Stimulated activated CD4-positive, alpha-beta T cell treated with anti-CD3 and anti-CD28 coated beads, Interleukin-1b, Interleukin-23, amount 100 ng/mL, for 4 hours (primary cell): ENCODE measurements around the gene ERBB4.

Source experiments
- DNase-seq, 2 donors: peaks; one replicate each; pipeline ENCODE4 v3.0.0-alpha.2; 2020; ENCODE audit warnings: low read depth in 2 of 2

ERBB4 gene

DNA sequence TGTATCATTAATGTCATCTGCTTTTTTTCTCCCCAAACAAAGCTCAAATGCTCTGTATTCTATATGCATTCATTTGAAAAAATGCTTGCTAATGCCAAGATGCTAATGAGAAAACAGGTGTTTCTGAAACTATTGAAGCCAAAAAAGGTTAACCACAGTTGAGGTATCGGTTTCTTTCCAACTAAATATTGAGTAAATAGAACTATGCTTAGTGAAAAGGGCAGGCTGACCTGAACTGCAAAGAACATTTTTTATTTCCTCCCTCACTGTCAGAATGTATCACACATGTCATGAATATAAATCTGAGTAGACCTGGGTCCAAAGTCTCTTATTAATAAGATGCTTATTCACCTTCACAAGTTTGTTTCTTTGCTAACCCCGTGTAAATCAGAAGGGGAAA lies 1115.6 kb downstream of the ERBB4 start:
- no peak for DNase-seq

DNA sequence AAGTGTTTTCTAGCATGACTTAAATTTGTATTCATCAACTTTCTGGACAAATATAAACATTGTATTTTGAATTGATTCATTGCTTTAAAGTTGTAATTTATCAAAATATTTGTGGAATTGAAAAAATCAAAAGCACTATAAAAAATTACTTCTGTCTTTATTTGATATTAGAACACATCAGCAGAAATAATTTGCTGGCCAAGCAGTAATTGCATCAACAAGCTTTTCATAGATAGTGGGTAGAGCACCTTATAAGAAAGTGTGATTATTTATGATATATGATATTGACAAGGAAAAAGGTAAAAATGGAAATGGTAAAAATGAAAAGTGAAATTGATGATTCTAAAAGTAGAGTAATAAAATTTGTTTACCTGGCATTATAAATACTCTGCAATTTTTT lies 1121.1 kb downstream of the ERBB4 start:
- DNase-seq: no peak

GRCh38 chr2:211416373-211416772 lies 1122.2 kb downstream of the ERBB4 start:
- no peak for DNase-seq

- DNase-seq: no peak
Observed at GRCh38 chr2:211413746-211414145, 1124.9 kb downstream of the ERBB4 start.

DNA sequence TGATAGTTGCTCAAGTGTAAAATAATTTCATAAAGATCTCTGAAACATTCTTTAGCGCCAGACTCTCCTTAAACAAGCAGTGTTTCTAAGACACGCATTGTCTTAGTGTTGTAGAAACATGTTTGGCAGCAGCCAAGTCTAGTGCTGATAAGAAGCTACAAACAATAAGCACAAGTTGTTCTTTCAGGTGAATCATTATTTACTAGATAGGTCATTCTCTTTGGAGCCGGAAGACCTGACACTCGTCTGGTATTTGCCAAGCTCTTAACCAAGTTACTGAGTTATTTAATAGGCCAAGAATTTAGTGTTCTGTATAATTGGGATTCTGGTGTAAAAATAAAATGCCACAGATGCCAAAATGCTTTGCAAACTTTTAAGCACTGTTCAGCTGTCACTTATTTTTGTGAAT lies 1130.1 kb downstream of the ERBB4 start:
- DNase-seq: no peak

- no peak for DNase-seq
Observed at GRCh38 chr2:211407076-211407475, 1131.5 kb downstream of the ERBB4 start.

GRCh38 chr2:211405036-211405435 lies 1133.6 kb downstream of the ERBB4 start:
- no peak for DNase-seq

GRCh38 chr2:211404098-211404497 lies 1134.5 kb downstream of the ERBB4 start:
- DNase-seq: no peak

- DNase-seq: no peak
Observed at GRCh38 chr2:211401328-211401727, 1137.3 kb downstream of the ERBB4 start.

DNA sequence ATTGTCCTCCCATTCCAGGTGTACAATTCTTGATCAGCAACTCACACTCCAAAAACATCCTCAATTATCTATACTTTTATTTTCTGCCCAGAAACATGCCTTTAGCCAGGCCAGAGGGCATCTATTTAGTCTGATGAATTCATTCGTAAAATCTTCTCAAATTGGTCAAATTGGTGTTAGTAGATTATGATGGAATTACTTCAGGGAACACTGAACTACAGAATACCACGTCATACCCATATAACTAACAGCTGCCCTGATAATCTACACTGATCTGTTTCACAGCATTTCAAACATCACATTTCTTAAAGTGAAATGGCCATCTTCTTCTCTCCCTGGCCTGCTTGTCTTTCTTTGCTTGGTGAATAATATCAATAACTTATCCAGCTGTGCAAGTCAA lies 1140.8 kb downstream of the ERBB4 start:
- DNase-seq: no peak

GRCh38 chr2:211396815-211397214 lies 1141.8 kb downstream of the ERBB4 start:
- DNase-seq: no peak

DNA sequence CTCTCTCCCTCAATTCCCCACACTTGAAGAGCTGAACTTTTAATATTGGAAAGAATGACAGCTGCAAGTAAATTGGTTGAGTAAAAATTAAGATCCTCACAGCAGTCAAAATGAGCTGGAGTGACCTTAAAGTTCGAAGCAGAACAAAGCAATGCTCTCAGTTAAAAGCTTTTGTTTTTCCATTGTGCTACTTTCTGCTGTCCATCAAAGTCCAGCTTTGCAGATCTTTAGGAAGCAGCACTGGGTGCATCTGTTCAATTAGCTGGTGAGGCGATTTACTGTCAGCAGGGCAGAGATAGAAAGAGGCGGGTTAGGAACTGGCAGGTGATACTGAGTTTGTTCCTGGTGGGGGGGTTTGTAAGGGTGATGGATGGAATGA lies 1147.4 kb downstream of the ERBB4 start:
- DNase-seq: no peak

DNA sequence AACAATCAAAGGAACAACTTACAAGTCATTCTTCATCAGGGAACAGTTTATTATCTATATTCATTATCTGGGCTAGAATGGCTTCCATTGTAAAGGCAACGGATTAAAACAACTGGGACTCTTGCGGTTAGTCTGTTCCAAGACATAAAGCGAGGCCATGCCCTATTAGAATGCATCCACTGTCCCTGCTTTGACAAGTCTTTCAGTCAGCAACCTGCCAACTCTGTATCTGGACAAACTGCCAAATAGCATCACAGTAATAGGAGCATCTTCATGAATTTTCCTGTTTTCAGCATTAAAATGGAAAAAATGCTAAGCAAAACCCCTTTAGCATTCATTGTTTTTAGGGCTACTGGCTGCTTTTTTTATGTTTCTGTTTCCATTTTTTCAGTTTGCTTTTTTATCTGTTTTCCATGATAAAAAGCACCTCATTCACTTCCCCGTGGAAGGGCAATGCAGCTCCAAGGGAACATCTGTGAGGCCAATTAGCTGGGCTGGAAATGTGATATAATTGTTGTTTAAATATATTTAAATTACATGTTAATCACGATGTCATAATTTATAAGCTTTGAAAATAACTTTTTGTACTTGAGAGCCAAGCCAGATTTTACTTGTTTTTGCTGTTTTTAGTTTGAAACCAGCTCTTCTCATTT lies 1147.9 kb downstream of the ERBB4 start:
- DNase-seq: no peak

GRCh38 chr2:211387734-211388133 lies 1150.9 kb downstream of the ERBB4 start:
- no peak for DNase-seq

GRCh38 chr2:211380041-211380440 lies 1158.6 kb downstream of the ERBB4 start:
- DNase-seq: no peak

DNA sequence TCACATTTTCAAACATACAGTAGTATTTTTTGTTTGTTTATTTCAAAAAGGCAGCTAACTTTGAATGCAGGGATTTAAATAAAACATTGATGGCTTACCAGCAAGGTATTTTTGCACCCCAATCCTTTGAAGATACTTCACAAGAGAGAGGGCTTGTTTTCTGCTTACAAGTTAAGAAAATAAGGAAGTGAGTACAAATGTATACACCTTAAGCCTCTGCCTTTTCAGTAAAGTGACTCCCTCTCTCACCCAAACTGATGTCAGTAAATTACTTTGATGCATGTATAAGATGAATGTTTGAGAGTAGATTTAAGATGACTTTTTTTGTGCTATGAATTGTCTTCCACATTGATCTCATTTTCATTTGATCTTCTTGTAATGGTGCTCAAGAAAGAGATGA lies 1162.2 kb downstream of the ERBB4 start:
- DNase-seq: no peak

DNA sequence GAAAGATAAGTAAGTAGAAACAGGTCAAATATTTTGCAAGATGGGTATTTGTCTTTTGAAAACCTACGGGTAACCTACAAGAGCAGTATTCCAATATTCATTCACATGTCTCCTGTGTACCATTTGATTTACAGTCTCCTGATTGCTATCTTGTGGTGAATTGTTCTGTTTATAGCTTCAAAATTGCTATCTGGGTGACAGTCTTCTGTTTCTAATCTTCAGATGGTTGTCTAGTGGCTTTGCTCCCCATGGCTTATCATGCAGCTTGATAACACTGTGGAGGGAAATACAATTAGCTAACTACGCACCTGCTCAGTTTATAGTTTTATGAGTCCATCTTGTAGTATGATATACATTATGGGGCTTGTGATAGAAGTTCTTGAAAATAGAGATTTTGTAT lies 1165.4 kb downstream of the ERBB4 start:
- no peak for DNase-seq

- DNase-seq: no peak
Observed at GRCh38 chr2:211371465-211371864, 1167.1 kb downstream of the ERBB4 start.

DNA sequence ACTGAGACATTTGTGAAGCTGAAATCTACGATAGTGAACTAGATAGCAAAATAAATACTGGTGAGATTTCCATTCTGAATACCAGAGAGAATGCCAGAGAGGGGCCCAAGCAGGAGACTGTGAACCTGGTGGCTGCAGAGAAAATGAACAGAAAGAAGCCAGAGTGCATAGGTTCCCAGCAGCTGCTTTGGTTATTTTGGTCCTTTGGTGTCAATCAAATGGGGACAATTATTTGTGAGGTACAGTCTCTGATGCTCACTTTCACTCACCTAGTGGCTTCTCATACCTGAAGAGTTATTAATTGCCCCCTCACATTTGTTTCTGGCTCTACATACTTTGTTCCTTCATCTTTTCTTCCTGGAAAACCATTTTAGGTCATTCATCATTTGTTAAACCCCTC lies 1170.1 kb downstream of the ERBB4 start:
- DNase-seq: no peak

- DNase-seq: no peak
Observed at GRCh38 chr2:211367711-211368110, 1170.9 kb downstream of the ERBB4 start.

- DNase-seq: no peak
Observed at GRCh38 chr2:211367293-211367692, 1171.3 kb downstream of the ERBB4 start.

GRCh38 chr2:211364911-211365310 lies 1173.7 kb downstream of the ERBB4 start:
- no peak for DNase-seq

DNA sequence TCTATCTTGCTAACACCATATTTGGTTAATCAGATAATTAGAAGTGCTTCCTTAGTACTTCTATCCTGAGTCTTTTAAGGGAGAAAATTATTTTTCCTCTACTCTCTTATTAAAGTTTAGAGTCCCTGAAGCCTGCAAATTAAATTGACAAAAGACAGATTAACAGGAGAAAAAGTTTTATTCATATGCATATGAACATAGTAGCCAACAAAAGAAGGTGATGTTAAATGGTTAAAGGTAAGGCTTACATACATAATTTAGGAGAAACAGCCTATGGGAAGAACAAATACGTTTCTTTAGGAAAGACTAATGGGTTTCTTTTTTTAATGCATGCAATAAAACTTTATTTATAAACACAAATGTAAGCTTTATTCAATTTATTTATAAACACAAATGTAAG lies 1177.2 kb downstream of the ERBB4 start:
- DNase-seq: no peak

- DNase-seq: no peak
Observed at GRCh38 chr2:211359347-211359746, 1179.3 kb downstream of the ERBB4 start.
